ENCODE data around the gene ANOS1. TPM values are rescaled to one million over a fixed set of nuclear protein-coding genes. Genes with fewer than 3 reads are reported as not detected.

The ANOS1 gene
- total RNA-seq, 1 experiment from 2014 or later, result 24.8 TPM

GRCh38 chrX:8647176-8647575 is 84.8 kb downstream of the ANOS1 start (continued):
- TF ChIP-seq CREB1 (CRISPR knock-in tag; IDR thresholded peaks at IDR 0.05) (no peak), MYBL2 (CRISPR knock-in tag; IDR thresholded peaks at IDR 0.05) (no peak), ZNF425 (CRISPR knock-in tag; conservative IDR thresholded peaks at IDR 0.05) (no peak), MXD4 (CRISPR knock-in tag; IDR thresholded peaks at IDR 0.05; ENCODE audit: borderline replicate concordance) (no peak), RORB (CRISPR knock-in tag; IDR thresholded peaks at IDR 0.05) (no peak), TP53 (CRISPR knock-in tag; IDR thresholded peaks at IDR 0.05) (no peak), ZNF416 (CRISPR knock-in tag; IDR thresholded peaks at IDR 0.05) (no peak)

- Mint-ChIP-seq H3K27ac (peak overlapping the region; percentile 92), H3K27me3 (ENCODE audit: low read depth) (no peaks in the 10 kb centered on the region), H3K36me3 (peaks cover 3% of the 10 kb centered on the region; the same call in 1 of the 2 replicates), H3K4me3 (peak overlapping the region; percentile 36; the same call in 1 of the 2 replicates), H3K9me3 (no peaks in the 10 kb centered on the region), H3K4me1 (peaks cover 75% of the 10 kb centered on the region)
- TF ChIP-seq IRF2 (CRISPR knock-in tag; IDR thresholded peaks at IDR 0.05; ENCODE audit: borderline replicate concordance, low read depth), result no peak
- no peak for TF ChIP-seq FOXP4 (CRISPR knock-in tag; IDR thresholded peaks at IDR 0.05)
- no peak for TF ChIP-seq ZNF263 (CRISPR knock-in tag; IDR thresholded peaks at IDR 0.05; ENCODE audit: low read depth)
- TF ChIP-seq EMX1 (CRISPR knock-in tag; IDR thresholded peaks at IDR 0.05), result no peak
- TF ChIP-seq JAZF1 (CRISPR knock-in tag; IDR thresholded peaks at IDR 0.05), result no peak
- no peak for TF ChIP-seq ZNF317 (CRISPR knock-in tag; IDR thresholded peaks at IDR 0.05; ENCODE audit: borderline replicate concordance, low read depth)
- no peak for TF ChIP-seq STAT6 (CRISPR knock-in tag; conservative IDR thresholded peaks at IDR 0.05; ENCODE audit: low read depth)
- no peak for TF ChIP-seq RORB (CRISPR knock-in tag; IDR thresholded peaks at IDR 0.05)
- no peak for TF ChIP-seq ESRRA (CRISPR knock-in tag; IDR thresholded peaks at IDR 0.05; ENCODE audit: borderline replicate concordance)
- TF ChIP-seq NR1H2 (CRISPR knock-in tag; IDR thresholded peaks at IDR 0.05), result no peak
- TF ChIP-seq GRHL2 (CRISPR knock-in tag; IDR thresholded peaks at IDR 0.05; ENCODE audit: insufficient replicate concordance, severe bottlenecking), result no peak
- no peak for TF ChIP-seq ZNF232 (CRISPR knock-in tag; IDR thresholded peaks at IDR 0.05)
- TF ChIP-seq ZSCAN18 (CRISPR knock-in tag; IDR thresholded peaks at IDR 0.05), result no peak
- no peak for TF ChIP-seq AFF4 (CRISPR knock-in tag; IDR thresholded peaks at IDR 0.05; ENCODE audit: borderline replicate concordance)
- TF ChIP-seq FOXJ3 (CRISPR knock-in tag; IDR thresholded peaks at IDR 0.05; ENCODE audit: borderline replicate concordance), result no peak
- TF ChIP-seq IRF1 (CRISPR knock-in tag; IDR thresholded peaks at IDR 0.05), result no peak
- no peak for TF ChIP-seq NR3C1 (CRISPR knock-in tag; conservative IDR thresholded peaks at IDR 0.05; ENCODE audit: low read depth)
- DNase-seq (ENCODE audit: low spot score), result no peak
- peak; percentile 66 for ATAC-seq
- ChIA-PET POLR2A (no interaction called here), CTCF (no interaction called here)
Measured at GRCh38 chrX:8639949-8640475, 91.9 kb downstream of the ANOS1 start.
